Heart left ventricle (tissue), 16 donors: Measurements from ENCODE around the gene SPART. TPM values are rescaled to one million over a fixed set of nuclear protein-coding genes. Genes with fewer than 3 reads are reported as not detected.

Source experiments
- ATAC-seq, 4 donors: fragments of 200-7000 bp; cut with Tn5 transposase; one replicate each; pipeline ENCODE4 v1.9.1; 2020 to 2022; ENCODE audit warnings: moderate library complexity in 4 of 4, mild to moderate bottlenecking in 3 of 4, moderate number of reproducible peaks in 1 of 4
- DNase-seq, 5 donors: peaks; one replicate each; pipeline ENCODE4 v3.0.0-alpha.2; 2020
- H3K27ac ChIP-seq, 12 donors: fragments of 200-600 bp; sonication (generic) in 4 of 12; one replicate each; pipeline versions ENCODE4 v1.5.0 to v1.8.0; 2016 to 2022; ENCODE audit warnings: mild to moderate bottlenecking in 2 of 12
- H3K27me3 ChIP-seq, 9 donors: fragments of 200-600 bp; sonication (generic) in 2 of 9; one replicate each; pipeline versions ENCODE4 v1.5.1 to v1.8.0; 2016 to 2022; ENCODE audit warnings: mild to moderate bottlenecking in 3 of 9
- H3K36me3 ChIP-seq, 9 donors: fragments of 200-600 bp; sonication (generic) in 2 of 9; one replicate each; pipeline versions ENCODE4 v1.5.0 to v1.8.0; 2018 to 2022; ENCODE audit warnings: mild to moderate bottlenecking in 2 of 9
- H3K4me1 ChIP-seq, 12 donors: fragments of 200-600 bp; sonication (generic) in 4 of 12; one replicate each; pipeline versions ENCODE4 v1.5.0 to v1.8.0; 2016 to 2022; ENCODE audit warnings: mild to moderate bottlenecking in 3 of 12
- H3K4me3 ChIP-seq, 12 donors: fragments of 200-600 bp; sonication (generic) in 4 of 12; one replicate each; pipeline versions ENCODE4 v1.5.0 to v1.8.0; 2017 to 2022; ENCODE audit warnings: mild to moderate bottlenecking in 9 of 12, moderate library complexity in 4 of 12
- H3K9me3 ChIP-seq, 12 donors: fragments of 200-600 bp; sonication (generic) in 4 of 12; one replicate each; pipeline versions ENCODE4 v1.5.0 to v1.8.0; 2016 to 2022; ENCODE audit warnings: mild to moderate bottlenecking in 1 of 12
- POLR2A ChIP-seq, 2 donors: fragments of 450-650 bp; IDR thresholded peaks; one replicate each; pipeline ENCODE4 v1.6.1; 2017; ENCODE audit warnings: antibody characterized with exemption in 2 of 2, mild to moderate bottlenecking in 2 of 2, moderate library complexity in 2 of 2
- WGBS, 4 donors: extraction: QIAGEN DNeasy Blood & Tissue Kit in 2 of 4; methylation state at CpG; one replicate each; pipeline versions ENCODE4 v1.1.5 to v1.1.7; 2013 to 2018; 5-methylcytosine and 5-hydroxymethylcytosine counted together
- intact Hi-C, 10 donors: fragments of 100-400 bp; cut with DNase I; formaldehyde crosslinking; loops; one replicate each; pipeline versions ENCODE4 v1.11.1 to v1.14.2; 2022
- polyA plus RNA-seq, 2 donors: library from polyadenylated mRNA; stranded (reverse); fragments of 200-250 nt; gene quantifications; one replicate each; pipeline ENCODE4 v1.2.3, GENCODE V29; 2013
- total RNA-seq, 9 donors: library from RNA; depleted of rRNA in 2 of 9; stranded (reverse); fragments of >200 nt in 2 of 9; fragmentation: NEBNext Ultra II Directional in 3 of 9; extraction: Animal tissue kit (Norgen Biotek cat#: 25700) in 3 of 9; gene quantifications; one replicate each; pipeline versions ENCODE4 v1.1.0 to v1.2.4, GENCODE V29; 2016 to 2023
- TF ChIP-seq, protein P1 (sequence below), 12 donors: fragments of 200-600 bp; sonication (generic) in 4 of 12; IDR thresholded peaks; one replicate each; pipeline versions ENCODE4 v1.5.0 to v1.8.0; 2018 to 2022; ENCODE audit warnings: antibody characterized with exemption in 12 of 12, mild to moderate bottlenecking in 5 of 12
- donor health status: ischemic (EF 13 %, LVEDD 7.1; RV severe dilation, severe dysfunction).
- donor health status: healthy with polysubstance abuse.
- donor health status: DM: no; HTN: yes; CAD: no.
- donor health status: DM: no; HTN: no; CAD: no.
- donor health status: ischemic (EF 25% LVEDD 6.9; RV normal size, moderate dysfunction).
- donor health status: ischemic (EF 25% LVEDD 5.7; RV mildly dilated, moderate dysfunction).
- donor health status: healthy.
- donor health status: DM: yes; HTN: yes; CAD: no.
- donor health status: ischemic (EF 35%, LVEDD 5.7; RV mildly dilated, moderate dysfunction).
- donor health status: nonischemic (EF 11% LVEDD 7.7; RV severe dilation, severe dysfunction).
- donor health status: DM: yes; HTN: yes; CAD: no.
- donor health status: PGD.
- donor health status: ischemic (EF 29% LVEDD 5.4; RV normal size, mild dysfunction).
- donor health status: nonischemic (EF 23%, LVEDD 6.1; RV moderate dilation, normal function).

SPART gene
- total and polyA plus RNA-seq, 11 donors = 12.5 to 41.5 (median 34.2) TPM

DNA sequence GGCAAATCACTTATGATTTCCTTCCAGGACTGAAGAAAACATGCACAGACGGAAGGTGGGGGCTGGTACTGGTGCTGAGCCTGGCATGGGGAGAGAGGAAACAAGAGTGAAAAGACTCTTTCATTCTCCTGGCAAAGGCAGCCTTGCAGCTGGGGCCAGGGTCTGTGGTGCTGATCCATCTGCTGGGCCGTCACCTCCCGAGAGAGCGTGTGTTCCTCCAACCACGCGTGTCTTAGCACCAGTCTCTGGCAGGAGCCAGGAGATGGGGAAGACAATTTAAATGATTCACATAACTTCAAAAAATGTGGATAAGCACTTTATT lies 23.9 kb upstream of the SPART start:
- no peak overlapping the region for H3K4me3 ChIP-seq
- TF ChIP-seq, protein P1, sequence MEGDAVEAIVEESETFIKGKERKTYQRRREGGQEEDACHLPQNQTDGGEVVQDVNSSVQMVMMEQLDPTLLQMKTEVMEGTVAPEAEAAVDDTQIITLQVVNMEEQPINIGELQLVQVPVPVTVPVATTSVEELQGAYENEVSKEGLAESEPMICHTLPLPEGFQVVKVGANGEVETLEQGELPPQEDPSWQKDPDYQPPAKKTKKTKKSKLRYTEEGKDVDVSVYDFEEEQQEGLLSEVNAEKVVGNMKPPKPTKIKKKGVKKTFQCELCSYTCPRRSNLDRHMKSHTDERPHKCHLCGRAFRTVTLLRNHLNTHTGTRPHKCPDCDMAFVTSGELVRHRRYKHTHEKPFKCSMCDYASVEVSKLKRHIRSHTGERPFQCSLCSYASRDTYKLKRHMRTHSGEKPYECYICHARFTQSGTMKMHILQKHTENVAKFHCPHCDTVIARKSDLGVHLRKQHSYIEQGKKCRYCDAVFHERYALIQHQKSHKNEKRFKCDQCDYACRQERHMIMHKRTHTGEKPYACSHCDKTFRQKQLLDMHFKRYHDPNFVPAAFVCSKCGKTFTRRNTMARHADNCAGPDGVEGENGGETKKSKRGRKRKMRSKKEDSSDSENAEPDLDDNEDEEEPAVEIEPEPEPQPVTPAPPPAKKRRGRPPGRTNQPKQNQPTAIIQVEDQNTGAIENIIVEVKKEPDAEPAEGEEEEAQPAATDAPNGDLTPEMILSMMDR (IDR thresholded peaks at IDR 0.05) = no peak
- TF ChIP-seq POLR2A (IDR thresholded peaks at IDR 0.05) = no peak
- no peaks in the 10 kb centered on the region for H3K9me3 ChIP-seq
- peak; percentile 31 to 69 (median 41) for DNase-seq
- peak in 3 of 4 donors; percentile 68 to 79 (median 69) for ATAC-seq
- peaks cover 0 to 3% (median 0%) of the 10 kb centered on the region in 12 donors for H3K4me1 ChIP-seq
- peak overlapping the region in 2 of 12 donors; percentile 13 to 18 for H3K27ac ChIP-seq
- intact Hi-C loops = no loop called here
- no peaks in the 10 kb centered on the region for H3K36me3 ChIP-seq
- H3K27me3 ChIP-seq = no peaks in the 10 kb centered on the region
- 72 to 93% (median 79%) methylated on average over 6 of the region's 6 CpGs for WGBS, 4 donors

GRCh38 chr13:36369268-36370107 lies 23.3 kb upstream of the SPART start:
- intact Hi-C loops = no loop called here
- DNase-seq (no peak), ATAC-seq (peak in 1 of 4 donors; percentile 20)
- H3K36me3 ChIP-seq = no peaks in the 10 kb centered on the region
- peaks cover 0 to 3% (median 0%) of the 10 kb centered on the region in 12 donors for H3K4me1 ChIP-seq
- WGBS, 4 donors = 75 to 82% (median 80%) methylated on average over 8 of the region's 8 CpGs
- peak overlapping the region in 5 of 12 donors; percentile 13 to 60 (median 26) for H3K27ac ChIP-seq
- no peaks in the 10 kb centered on the region for H3K9me3 ChIP-seq
- H3K4me3 ChIP-seq = no peak overlapping the region
- TF ChIP-seq, protein P1 (IDR thresholded peaks at IDR 0.05) = no peak
- no peak for TF ChIP-seq POLR2A (IDR thresholded peaks at IDR 0.05)
- no peaks in the 10 kb centered on the region for H3K27me3 ChIP-seq

DNA sequence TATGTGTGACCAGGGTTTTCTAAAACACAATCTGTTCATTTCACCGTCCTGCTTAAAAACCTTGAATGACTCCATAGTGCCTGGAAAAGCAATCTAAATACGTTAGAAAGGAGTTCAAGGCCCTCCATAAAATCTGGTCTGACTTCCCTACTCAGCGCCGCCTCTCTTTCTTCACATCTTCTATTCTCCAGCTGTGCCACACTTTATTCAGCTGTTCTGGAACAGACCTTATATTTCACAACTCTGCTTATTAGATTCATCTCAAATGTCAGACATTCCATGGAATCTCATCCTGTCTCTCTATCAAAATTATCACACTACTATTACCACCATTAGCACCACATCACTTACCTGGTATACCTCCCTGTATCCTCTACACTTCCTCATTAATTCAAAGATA lies 19.8 kb upstream of the SPART start:
- H3K27ac ChIP-seq = no peak overlapping the region
- 62 to 88% (median 75%) methylated on average over 3 to 4 of the region's 4 CpGs for WGBS, 4 donors
- H3K4me1 ChIP-seq = peaks cover 0 to 9% (median 0%) of the 10 kb centered on the region in 12 donors
- DNase-seq = no peak
- no peaks in the 10 kb centered on the region for H3K36me3 ChIP-seq
- H3K27me3 ChIP-seq = no peaks in the 10 kb centered on the region
- H3K4me3 ChIP-seq = no peak overlapping the region
- no peaks in the 10 kb centered on the region for H3K9me3 ChIP-seq
- TF ChIP-seq, protein P1 (IDR thresholded peaks at IDR 0.05) = no peak
- no peak for TF ChIP-seq POLR2A (IDR thresholded peaks at IDR 0.05)
- ATAC-seq = peak in 3 of 4 donors; percentile 30 to 49 (median 30)
- intact Hi-C loops = no loop called here

DNA sequence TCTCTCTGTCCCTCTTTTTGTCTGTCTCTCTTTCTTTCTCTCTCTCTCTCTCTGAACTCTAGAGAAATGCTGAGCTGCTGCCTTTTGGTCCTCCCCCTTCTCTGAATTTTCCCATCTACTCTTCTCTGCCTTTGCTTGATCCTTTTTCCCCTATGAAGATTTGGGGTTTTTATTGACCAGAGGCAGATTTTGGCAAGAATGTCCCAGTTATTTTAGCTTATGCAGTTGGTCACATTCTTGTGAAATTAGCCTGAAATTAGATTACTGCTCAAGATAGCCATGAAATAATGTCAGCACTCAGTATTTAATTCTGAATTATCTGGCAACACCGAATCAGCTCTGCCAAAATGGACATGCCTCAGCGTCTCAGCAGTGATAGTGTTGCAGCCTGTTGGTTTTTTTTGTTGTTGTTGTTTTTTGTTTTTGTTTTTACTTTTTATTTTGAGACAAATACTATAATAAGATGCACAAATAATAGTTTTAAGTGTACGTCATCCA lies 17.2 kb upstream of the SPART start:
- H3K27ac ChIP-seq = no peak overlapping the region
- intact Hi-C loops = no loop called here
- TF ChIP-seq POLR2A (IDR thresholded peaks at IDR 0.05) = no peak
- H3K27me3 ChIP-seq = no peaks in the 10 kb centered on the region
- no peak for ATAC-seq
- no peak for DNase-seq
- H3K36me3 ChIP-seq = no peaks in the 10 kb centered on the region
- no peaks in the 10 kb centered on the region for H3K9me3 ChIP-seq
- peaks cover 0 to 6% (median 0%) of the 10 kb centered on the region in 12 donors for H3K4me1 ChIP-seq
- 64 to 77% (median 69%) methylated on average over 3 of the region's 3 CpGs for WGBS, 4 donors
- no peak overlapping the region for H3K4me3 ChIP-seq
